Esophagus squamous epithelium (tissue), 4 donors: Measurements from ENCODE around the gene SLC38A1.

Experiments used
- CTCF ChIP-seq, 6 experiments: fragments of 450-650 bp in 4 of 6; fragments of 200-600 bp in 2 of 6; sonication (generic) in 2 of 6; IDR thresholded peaks; one replicate each; pipeline ENCODE4 v1.5.1; 2016 to 2019; ENCODE audit warnings: antibody characterized with exemption in 6 of 6, mild to moderate bottlenecking in 4 of 6, moderate library complexity in 4 of 6
- POLR2A ChIP-seq, 4 donors: fragments of 450-650 bp; IDR thresholded peaks; one replicate each; pipeline ENCODE4 v1.6.1; 2017; ENCODE audit warnings: antibody characterized with exemption in 4 of 4, mild to moderate bottlenecking in 4 of 4, moderate library complexity in 3 of 4

GRCh38 chr12:46167412-46167811, 101.4 kb downstream of the SLC38A1 start:
- TF ChIP-seq POLR2A (IDR thresholded peaks at IDR 0.05) (no peak), CTCF (IDR thresholded peaks at IDR 0.05) (no peak)
